Esophagus (tissue), 2 donors: ENCODE measurements around the gene MACIR. TPM values are rescaled to one million over a fixed set of nuclear protein-coding genes. Genes with fewer than 3 reads are reported as not detected.

Experiments
- H3K27ac ChIP-seq, 2 donors: one replicate each; pipeline ENCODE4 v1.5.1; 2013; ENCODE audit warnings: low read depth in 2 of 2, mild to moderate bottlenecking in 2 of 2, inconsistent platforms in 1 of 2, low read length in 1 of 2, moderate library complexity in 1 of 2
- H3K27me3 ChIP-seq, 2 donors: one replicate each; pipeline ENCODE4 v1.6.1; 2013; ENCODE audit warnings: low read length in 2 of 2, control low read depth in 1 of 2, mild to moderate bottlenecking in 1 of 2; ENCODE audit not compliant: insufficient read depth in 2 of 2, control insufficient read depth in 1 of 2
- H3K36me3 ChIP-seq, 2 donors: one replicate each; pipeline ENCODE4 v1.6.1; 2013; ENCODE audit warnings: low read length in 1 of 2; ENCODE audit not compliant: control insufficient read depth in 2 of 2, insufficient read depth in 2 of 2
- H3K4me1 ChIP-seq, 2 donors: one replicate each; pipeline ENCODE4 v1.6.1; 2013; ENCODE audit warnings: low read length in 1 of 2; ENCODE audit not compliant: control insufficient read depth in 2 of 2, insufficient read depth in 2 of 2
- H3K4me3 ChIP-seq, 2 donors: one replicate each; pipeline ENCODE4 v1.5.1; 2013; ENCODE audit warnings: low read length in 2 of 2, mild to moderate bottlenecking in 2 of 2, low read depth in 1 of 2, moderate library complexity in 1 of 2
- H3K9me3 ChIP-seq, 2 donors: one replicate each; pipeline ENCODE4 v1.6.1; 2013; ENCODE audit warnings: mild to moderate bottlenecking in 2 of 2, low read depth in 1 of 2, low read length in 1 of 2, moderate library complexity in 1 of 2; ENCODE audit not compliant: control insufficient read depth in 2 of 2, insufficient read depth in 1 of 2
- WGBS, 2 donors: extraction: QIAGEN DNeasy Blood & Tissue Kit; methylation state at CpG; one replicate each; pipeline ENCODE4 v1.1.7; 2013; 5-methylcytosine and 5-hydroxymethylcytosine counted together
- polyA plus RNA-seq, 2 donors: library from polyadenylated mRNA; stranded (reverse); fragments of 200-250 nt; gene quantifications; one replicate each; pipeline ENCODE4 v1.2.3, GENCODE V29; 2013
- donor health status: healthy with polysubstance abuse.
- donor health status: Bipolar disorder and iron deficiency.

The MACIR gene
- polyA plus RNA-seq, 2 donors, result 3.0 to 3.8 TPM

- no peaks in the 10 kb centered on the region for H3K36me3 ChIP-seq
- H3K9me3 ChIP-seq, result no peaks in the 10 kb centered on the region
- no peak overlapping the region for H3K4me3 ChIP-seq
- peaks cover 0 to 4% of the 10 kb centered on the region in 2 donors for H3K27me3 ChIP-seq
- WGBS, 2 donors, result 93 to 95% methylated on average over 28 of the region's 28 CpGs
- H3K27ac ChIP-seq, result no peak overlapping the region
- H3K4me1 ChIP-seq, result no peaks in the 10 kb centered on the region
Observed at GRCh38 chr5:103223031-103223955, 35.3 kb upstream of the MACIR start.

GRCh38 chr5:103224118-103224893 is 34.3 kb upstream of the MACIR start:
- no peak overlapping the region for H3K27ac ChIP-seq
- H3K4me1 ChIP-seq, result no peaks in the 10 kb centered on the region
- no peak overlapping the region for H3K4me3 ChIP-seq
- no peaks in the 10 kb centered on the region for H3K36me3 ChIP-seq
- no peaks in the 10 kb centered on the region for H3K9me3 ChIP-seq
- WGBS, 2 donors, result 56 to 60% methylated on average over 11 of the region's 11 CpGs
- peaks cover 0 to 4% of the 10 kb centered on the region in 2 donors for H3K27me3 ChIP-seq

GRCh38 chr5:103224894-103225246 is 33.7 kb upstream of the MACIR start:
- H3K4me3 ChIP-seq, result no peak overlapping the region
- H3K27me3 ChIP-seq, result peaks cover 0 to 4% of the 10 kb centered on the region in 2 donors
- H3K27ac ChIP-seq, result no peak overlapping the region
- H3K9me3 ChIP-seq, result no peaks in the 10 kb centered on the region
- H3K36me3 ChIP-seq, result no peaks in the 10 kb centered on the region
- no peaks in the 10 kb centered on the region for H3K4me1 ChIP-seq
- 80 to 84% methylated on average over 5 of the region's 5 CpGs for WGBS, 2 donors

GRCh38 chr5:103228061-103228460 is 30.5 kb upstream of the MACIR start:
- peaks cover 0 to 4% of the 10 kb centered on the region in 2 donors for H3K27me3 ChIP-seq
- H3K27ac ChIP-seq, result no peak overlapping the region
- no peaks in the 10 kb centered on the region for H3K36me3 ChIP-seq
- no peaks in the 10 kb centered on the region for H3K9me3 ChIP-seq
- 85 to 86% methylated on average over 5 of the region's 5 CpGs for WGBS, 2 donors
- no peak overlapping the region for H3K4me3 ChIP-seq
- no peaks in the 10 kb centered on the region for H3K4me1 ChIP-seq

GRCh38 chr5:103228588-103228987 is 30.0 kb upstream of the MACIR start:
- Histone ChIP-seq H3K4me3 (no peak overlapping the region), H3K9me3 (no peaks in the 10 kb centered on the region), H3K36me3 (no peaks in the 10 kb centered on the region), H3K27me3 (peaks cover 0 to 4% of the 10 kb centered on the region in 2 donors), H3K4me1 (no peaks in the 10 kb centered on the region), H3K27ac (no peak overlapping the region)
- WGBS, 2 donors, result 65 to 78% methylated on average over 1 of the region's 1 CpG

- Histone ChIP-seq H3K4me3 (no peak overlapping the region), H3K36me3 (no peaks in the 10 kb centered on the region), H3K4me1 (no peaks in the 10 kb centered on the region), H3K27me3 (no peaks in the 10 kb centered on the region), H3K9me3 (no peaks in the 10 kb centered on the region), H3K27ac (no peak overlapping the region)
- WGBS, 2 donors, result 74 to 76% methylated on average over 7 of the region's 7 CpGs
Observed at GRCh38 chr5:103232393-103232999, 26.1 kb upstream of the MACIR start.

- no peak overlapping the region for H3K27ac ChIP-seq
- H3K27me3 ChIP-seq, result no peaks in the 10 kb centered on the region
- H3K4me3 ChIP-seq, result no peak overlapping the region
- H3K9me3 ChIP-seq, result no peaks in the 10 kb centered on the region
- no peaks in the 10 kb centered on the region for H3K4me1 ChIP-seq
- no peaks in the 10 kb centered on the region for H3K36me3 ChIP-seq
- WGBS, 2 donors, result 80 to 85% methylated on average over 4 of the region's 4 CpGs
Observed at GRCh38 chr5:103234239-103234975, 24.2 kb upstream of the MACIR start.

GRCh38 chr5:103235891-103236290 is 22.7 kb upstream of the MACIR start:
- Histone ChIP-seq H3K4me3 (no peak overlapping the region), H3K27ac (no peak overlapping the region), H3K27me3 (no peaks in the 10 kb centered on the region), H3K4me1 (no peaks in the 10 kb centered on the region), H3K36me3 (no peaks in the 10 kb centered on the region), H3K9me3 (no peaks in the 10 kb centered on the region)
- WGBS, 2 donors, result 51 to 55% methylated on average over 1 of the region's 1 CpG

- H3K4me3 ChIP-seq, result no peak overlapping the region
- H3K27ac ChIP-seq, result no peak overlapping the region
- H3K9me3 ChIP-seq, result no peaks in the 10 kb centered on the region
- no peaks in the 10 kb centered on the region for H3K4me1 ChIP-seq
- WGBS, 2 donors, result 77 to 95% methylated on average over 1 of the region's 1 CpG
- H3K27me3 ChIP-seq, result no peaks in the 10 kb centered on the region
- H3K36me3 ChIP-seq, result no peaks in the 10 kb centered on the region
Observed at GRCh38 chr5:103237778-103238177, 20.8 kb upstream of the MACIR start.
